ENCODE data around the gene CDIPT. TPM values are rescaled to one million over a fixed set of nuclear protein-coding genes. Genes with fewer than 3 reads are reported as not detected.

Gene CDIPT
- total and polyA plus RNA-seq, 2 of the 13 experiments (the other 11 are each of a cell fraction or from before 2014, with no cell fraction given), result 54.9 to 97.5 TPM

DNA sequence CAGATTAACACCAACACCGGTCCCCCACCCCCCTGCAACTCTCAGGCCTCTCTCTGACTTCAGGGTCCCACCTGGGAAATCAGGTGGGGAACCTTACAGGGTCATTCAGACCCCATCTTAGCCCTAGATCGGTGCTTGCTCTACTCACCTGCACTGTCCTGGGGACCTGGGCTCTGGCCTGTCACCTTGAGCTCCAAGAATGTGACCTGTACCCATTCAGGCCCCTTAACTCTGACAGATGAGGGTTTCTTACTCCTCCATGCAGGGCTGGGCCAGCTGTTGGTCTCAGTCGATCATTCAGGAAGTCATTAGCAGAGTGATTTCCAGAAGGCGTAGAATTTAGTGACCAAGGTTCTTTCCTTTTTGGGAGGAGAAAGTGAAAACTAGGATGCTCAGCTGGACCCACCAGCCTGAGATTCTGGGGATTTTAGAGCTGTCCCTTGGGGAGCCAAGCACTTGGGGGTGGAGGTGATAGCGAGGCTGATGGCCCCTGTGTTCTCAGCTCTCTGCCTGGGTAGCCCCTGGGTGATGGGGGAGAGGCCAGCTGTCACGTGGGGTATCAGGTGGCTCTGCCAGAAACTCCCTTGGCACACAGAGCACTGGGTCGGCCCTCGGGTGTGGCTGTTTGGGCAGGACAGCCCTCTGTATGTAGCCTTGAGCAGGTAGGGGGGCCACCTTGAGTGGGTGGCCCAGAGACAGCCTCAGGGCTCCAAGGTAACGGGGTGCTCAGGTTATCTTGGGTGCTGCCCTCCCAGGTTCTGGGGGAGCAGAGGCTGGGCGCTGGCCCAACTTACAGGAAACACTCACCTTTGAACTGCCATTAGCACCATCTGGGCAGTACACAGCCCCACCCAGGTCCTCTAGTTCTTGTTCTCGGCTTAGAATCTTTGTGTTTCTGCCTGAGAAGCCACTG, 42.0 kb downstream of the CDIPT start (continued):
- TF ChIP-seq ZNF441 (CRISPR knock-in tag; IDR thresholded peaks at IDR 0.05; ENCODE audit: borderline replicate concordance) (no peak), CBX2 (IDR thresholded peaks at IDR 0.05; ENCODE audit: low read depth, low read length) (no peak), CBX2 (CRISPR knock-in tag; IDR thresholded peaks at IDR 0.05; ENCODE audit: low read depth) (no peak), ZNF737 (CRISPR knock-in tag; IDR thresholded peaks at IDR 0.05; ENCODE audit: borderline replicate concordance) (no peak), SRSF9 (IDR thresholded peaks at IDR 0.05; ENCODE audit: borderline replicate concordance, insufficient read depth, low read depth, low read length, poor library complexity, severe bottlenecking) (no peak), ZNF101 (CRISPR knock-in tag; IDR thresholded peaks at IDR 0.05; ENCODE audit: borderline replicate concordance, low read depth) (no peak), CBX1 (IDR thresholded peaks at IDR 0.05; ENCODE audit: low read depth) (no peak), MIER2 (CRISPR knock-in tag; IDR thresholded peaks at IDR 0.05) (0 out of 2 replicates have a peak, but pooled peaks have one; percentile 11), MZF1 (CRISPR knock-in tag; IDR thresholded peaks at IDR 0.05; ENCODE audit: borderline replicate concordance) (no peak), ZNF781 (CRISPR knock-in tag; IDR thresholded peaks at IDR 0.05; ENCODE audit: borderline replicate concordance, not compliant biosample characterization) (no peak), DNMT3B (CRISPR knock-in tag; conservative IDR thresholded peaks at IDR 0.05) (no peak), MED13 (CRISPR knock-in tag; IDR thresholded peaks at IDR 0.05) (no peak), SNRNP70 (IDR thresholded peaks at IDR 0.05; ENCODE audit: low read depth, low read length) (no peak), HNRNPL (IDR thresholded peaks at IDR 0.05; ENCODE audit: low read depth, low read length) (peak; percentile 68; the same call in 1 of the 2 replicates), FOSL2 (CRISPR knock-in tag; IDR thresholded peaks at IDR 0.05) (no peak), ZNF776 (CRISPR knock-in tag; IDR thresholded peaks at IDR 0.05) (no peak), SP5 (CRISPR knock-in tag; IDR thresholded peaks at IDR 0.05; ENCODE audit: borderline replicate concordance, low read depth) (no peak), ZNF501 (CRISPR knock-in tag; IDR thresholded peaks at IDR 0.05) (0 out of 2 replicates have a peak, but pooled peaks have one; percentile 5), JUN (CRISPR knock-in tag; IDR thresholded peaks at IDR 0.05) (no peak)
- TF ChIP-seq, protein P1, sequence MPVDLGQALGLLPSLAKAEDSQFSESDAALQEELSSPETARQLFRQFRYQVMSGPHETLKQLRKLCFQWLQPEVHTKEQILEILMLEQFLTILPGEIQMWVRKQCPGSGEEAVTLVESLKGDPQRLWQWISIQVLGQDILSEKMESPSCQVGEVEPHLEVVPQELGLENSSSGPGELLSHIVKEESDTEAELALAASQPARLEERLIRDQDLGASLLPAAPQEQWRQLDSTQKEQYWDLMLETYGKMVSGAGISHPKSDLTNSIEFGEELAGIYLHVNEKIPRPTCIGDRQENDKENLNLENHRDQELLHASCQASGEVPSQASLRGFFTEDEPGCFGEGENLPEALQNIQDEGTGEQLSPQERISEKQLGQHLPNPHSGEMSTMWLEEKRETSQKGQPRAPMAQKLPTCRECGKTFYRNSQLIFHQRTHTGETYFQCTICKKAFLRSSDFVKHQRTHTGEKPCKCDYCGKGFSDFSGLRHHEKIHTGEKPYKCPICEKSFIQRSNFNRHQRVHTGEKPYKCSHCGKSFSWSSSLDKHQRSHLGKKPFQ (CRISPR knock-in tag; IDR thresholded peaks at IDR 0.05; ENCODE audit: insufficient replicate concordance), result no peak
- TF ChIP-seq, protein P2, sequence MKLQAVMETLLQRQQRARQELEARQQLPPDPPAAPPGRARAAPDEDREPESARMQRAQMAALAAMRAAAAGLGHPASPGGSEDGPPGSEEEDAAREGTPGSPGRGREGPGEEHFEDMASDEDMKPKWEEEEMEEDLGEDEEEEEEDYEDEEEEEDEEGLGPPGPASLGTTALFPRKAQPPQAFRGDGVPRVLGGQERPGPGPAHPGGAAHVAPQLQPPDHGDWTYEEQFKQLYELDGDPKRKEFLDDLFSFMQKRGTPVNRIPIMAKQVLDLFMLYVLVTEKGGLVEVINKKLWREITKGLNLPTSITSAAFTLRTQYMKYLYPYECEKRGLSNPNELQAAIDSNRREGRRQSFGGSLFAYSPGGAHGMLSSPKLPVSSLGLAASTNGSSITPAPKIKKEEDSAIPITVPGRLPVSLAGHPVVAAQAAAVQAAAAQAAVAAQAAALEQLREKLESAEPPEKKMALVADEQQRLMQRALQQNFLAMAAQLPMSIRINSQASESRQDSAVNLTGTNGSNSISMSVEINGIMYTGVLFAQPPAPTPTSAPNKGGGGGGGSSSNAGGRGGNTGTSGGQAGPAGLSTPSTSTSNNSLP (IDR thresholded peaks at IDR 0.05; ENCODE audit: low read depth, low read length), result no peak
- TF ChIP-seq, protein P3, sequence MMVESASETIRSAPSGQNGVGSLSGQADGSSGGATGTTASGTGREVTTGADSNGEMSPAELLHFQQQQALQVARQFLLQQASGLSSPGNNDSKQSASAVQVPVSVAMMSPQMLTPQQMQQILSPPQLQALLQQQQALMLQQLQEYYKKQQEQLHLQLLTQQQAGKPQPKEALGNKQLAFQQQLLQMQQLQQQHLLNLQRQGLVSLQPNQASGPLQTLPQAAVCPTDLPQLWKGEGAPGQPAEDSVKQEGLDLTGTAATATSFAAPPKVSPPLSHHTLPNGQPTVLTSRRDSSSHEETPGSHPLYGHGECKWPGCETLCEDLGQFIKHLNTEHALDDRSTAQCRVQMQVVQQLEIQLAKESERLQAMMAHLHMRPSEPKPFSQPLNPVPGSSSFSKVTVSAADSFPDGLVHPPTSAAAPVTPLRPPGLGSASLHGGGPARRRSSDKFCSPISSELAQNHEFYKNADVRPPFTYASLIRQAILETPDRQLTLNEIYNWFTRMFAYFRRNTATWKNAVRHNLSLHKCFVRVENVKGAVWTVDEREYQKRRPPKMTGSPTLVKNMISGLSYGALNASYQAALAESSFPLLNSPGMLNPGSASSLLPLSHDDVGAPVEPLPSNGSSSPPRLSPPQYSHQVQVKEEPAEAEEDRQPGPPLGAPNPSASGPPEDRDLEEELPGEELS (CRISPR knock-in tag; IDR thresholded peaks at IDR 0.05), result no peak
- TF ChIP-seq, protein P4, sequence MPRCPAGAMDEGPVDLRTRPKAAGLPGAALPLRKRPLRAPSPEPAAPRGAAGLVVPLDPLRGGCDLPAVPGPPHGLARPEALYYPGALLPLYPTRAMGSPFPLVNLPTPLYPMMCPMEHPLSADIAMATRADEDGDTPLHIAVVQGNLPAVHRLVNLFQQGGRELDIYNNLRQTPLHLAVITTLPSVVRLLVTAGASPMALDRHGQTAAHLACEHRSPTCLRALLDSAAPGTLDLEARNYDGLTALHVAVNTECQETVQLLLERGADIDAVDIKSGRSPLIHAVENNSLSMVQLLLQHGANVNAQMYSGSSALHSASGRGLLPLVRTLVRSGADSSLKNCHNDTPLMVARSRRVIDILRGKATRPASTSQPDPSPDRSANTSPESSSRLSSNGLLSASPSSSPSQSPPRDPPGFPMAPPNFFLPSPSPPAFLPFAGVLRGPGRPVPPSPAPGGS (CRISPR knock-in tag; IDR thresholded peaks at IDR 0.05), result no peak
